GM19438 (cell line): ENCODE results near the gene FHDC1.
"Not testable (repeated sequence)": the region's sequence is repeated elsewhere in the genome, so short reads cannot be mapped to it uniquely, and the experiment has no call there.

Source experiments
- ATAC-seq: cut with Tn5 transposase; IDR thresholded peaks from one replicate; pipeline ENCODE4 v1.9.1; 2021; ENCODE audit warnings: low read depth; ENCODE audit not compliant: unreplicated experiment

The FHDC1 gene, protein sequence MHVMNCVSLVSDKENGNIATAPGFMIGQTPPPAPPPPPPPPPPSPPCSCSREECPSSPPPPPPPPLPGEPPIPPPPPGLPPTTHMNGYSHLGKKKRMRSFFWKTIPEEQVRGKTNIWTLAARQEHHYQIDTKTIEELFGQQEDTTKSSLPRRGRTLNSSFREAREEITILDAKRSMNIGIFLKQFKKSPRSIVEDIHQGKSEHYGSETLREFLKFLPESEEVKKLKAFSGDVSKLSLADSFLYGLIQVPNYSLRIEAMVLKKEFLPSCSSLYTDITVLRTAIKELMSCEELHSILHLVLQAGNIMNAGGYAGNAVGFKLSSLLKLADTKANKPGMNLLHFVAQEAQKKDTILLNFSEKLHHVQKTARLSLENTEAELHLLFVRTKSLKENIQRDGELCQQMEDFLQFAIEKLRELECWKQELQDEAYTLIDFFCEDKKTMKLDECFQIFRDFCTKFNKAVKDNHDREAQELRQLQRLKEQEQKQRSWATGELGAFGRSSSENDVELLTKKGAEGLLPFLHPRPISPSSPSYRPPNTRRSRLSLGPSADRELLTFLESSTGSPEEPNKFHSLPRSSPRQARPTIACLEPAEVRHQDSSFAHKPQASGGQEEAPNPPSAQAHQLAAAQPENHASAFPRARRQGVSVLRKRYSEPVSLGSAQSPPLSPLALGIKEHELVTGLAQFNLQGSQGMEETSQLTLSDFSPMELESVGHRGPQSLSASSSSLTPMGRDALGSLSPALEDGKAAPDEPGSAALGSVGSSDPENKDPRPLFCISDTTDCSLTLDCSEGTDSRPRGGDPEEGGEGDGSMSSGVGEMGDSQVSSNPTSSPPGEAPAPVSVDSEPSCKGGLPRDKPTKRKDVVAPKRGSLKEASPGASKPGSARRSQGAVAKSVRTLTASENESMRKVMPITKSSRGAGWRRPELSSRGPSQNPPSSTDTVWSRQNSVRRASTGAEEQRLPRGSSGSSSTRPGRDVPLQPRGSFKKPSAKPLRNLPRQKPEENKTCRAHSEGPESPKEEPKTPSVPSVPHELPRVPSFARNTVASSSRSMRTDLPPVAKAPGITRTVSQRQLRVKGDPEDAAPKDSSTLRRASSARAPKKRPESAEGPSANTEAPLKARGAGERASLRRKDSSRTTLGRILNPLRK

DNA sequence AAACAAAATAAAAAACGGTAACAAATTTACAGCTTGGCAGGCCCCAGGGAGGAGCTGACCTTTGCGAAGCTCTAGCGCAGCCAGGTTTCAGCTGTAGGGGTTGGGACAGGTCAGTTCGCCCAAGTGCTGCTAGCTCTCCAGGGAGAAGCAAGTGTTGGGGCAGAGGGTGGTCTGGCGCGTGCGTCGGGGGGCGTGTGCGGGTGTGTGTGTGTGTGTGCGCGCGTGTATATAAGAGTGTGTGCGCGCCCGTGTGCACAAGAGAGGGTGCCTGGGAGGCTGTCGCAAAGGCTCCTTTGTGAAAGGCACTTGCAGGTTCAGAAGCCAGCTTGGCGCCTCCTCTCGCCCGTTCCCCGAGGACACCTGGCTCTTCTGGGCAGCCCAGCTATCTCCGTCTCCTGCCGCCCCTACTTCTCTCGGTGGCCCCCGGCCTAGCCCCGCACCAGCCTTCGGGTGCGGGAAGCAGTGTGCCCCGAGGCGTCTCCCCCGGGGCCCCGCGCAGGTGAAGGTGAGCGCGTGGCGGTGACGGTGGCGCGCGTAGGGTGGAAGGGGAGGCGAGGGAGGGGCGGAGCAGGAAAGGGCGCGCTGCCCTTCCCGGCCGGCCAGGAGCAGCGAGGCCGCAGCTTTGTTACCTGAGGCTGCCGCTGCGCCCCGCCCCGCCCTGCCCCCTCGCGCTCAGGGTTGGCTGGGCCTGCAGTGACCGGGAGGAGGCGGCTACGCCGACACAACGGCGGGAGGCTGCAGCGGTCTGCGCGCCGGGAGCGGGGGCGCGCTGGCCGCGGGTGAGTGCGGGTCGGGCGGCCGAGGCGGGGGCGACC is at the start of gene FHDC1:
Gene FHDC1, plus strand, starts transcription at position 693 of the 815 bp plus-strand sequence. CDS start 6,735 bp downstream, outside the sequence.
- no peak for ATAC-seq

DNA sequence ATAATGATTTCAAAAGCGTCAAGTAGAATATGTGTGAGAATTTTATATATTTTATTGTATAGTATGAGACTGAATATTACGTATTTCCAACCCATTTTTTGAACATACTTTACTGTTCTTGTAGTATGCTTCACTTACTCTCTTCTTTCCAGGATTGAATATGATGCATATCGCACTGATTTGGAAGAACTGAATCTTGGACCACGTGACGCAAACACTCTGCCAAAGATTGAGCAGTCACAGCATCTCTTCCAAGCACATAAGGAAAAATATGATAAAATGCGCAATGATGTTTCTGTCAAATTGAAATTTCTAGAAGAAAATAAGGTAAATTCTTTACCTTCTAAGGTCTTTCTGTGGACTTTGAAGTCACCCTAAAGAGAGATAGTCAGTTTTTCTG is 48.1 kb upstream of the FHDC1 start:
- ATAC-seq = no peak

DNA sequence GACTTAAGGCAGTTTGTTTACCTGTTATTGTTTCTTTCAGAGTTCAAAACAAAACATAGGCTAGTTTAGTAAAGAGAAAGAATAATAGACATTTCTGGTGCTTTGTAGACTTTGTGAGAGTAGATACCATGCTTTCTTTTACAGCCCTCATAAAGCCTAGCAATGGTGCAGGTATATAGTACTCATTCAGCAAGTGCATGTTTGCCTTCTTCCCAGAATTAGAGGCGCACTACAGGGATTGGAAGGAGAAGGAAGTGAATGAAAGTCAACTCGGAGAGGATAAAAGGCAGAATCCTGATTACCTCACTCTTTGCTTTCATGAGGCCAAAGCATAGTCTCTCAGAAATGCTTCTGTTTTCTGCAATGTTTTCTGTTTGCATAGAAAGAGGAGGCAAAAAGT is 43.1 kb upstream of the FHDC1 start:
- no peak for ATAC-seq

DNA sequence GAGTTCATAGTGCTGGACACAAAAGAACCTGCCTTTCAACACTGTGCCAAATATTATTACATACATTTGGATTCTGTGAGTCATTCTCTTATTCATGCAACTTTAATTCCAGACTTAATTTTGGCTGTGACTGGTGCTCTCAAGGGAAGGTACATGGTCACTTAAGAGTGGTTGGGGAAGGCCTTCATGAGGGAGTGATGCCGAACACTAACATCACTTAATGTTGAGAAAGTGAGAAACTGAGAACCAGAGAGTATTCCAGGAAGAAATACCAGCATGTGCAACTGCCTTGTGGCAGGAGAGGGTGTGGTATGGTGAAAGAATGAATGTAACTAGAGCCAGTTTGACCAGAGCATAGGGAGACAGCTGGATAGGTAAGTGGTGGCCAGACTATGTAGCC is 41.5 kb upstream of the FHDC1 start:
- ATAC-seq = no peak

DNA sequence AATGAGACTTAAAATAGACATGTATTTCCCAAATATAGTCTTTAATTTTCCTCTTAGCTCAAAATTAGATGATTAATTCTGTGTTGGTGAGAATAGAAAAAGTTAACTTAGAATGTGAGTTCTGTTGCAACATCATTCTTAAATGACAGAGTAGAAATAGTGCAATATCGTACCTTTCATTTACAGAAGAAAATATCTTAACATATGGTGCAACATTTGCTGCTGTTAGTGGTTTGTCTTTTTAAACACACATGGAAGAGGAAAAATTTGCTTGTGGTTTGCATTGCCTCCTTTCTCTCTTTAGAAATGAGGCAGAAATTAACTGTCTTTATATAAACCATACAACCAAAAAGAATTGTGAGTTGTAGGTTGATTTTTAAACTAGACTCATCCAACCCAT is 39.3 kb upstream of the FHDC1 start:
- ATAC-seq = no peak

DNA sequence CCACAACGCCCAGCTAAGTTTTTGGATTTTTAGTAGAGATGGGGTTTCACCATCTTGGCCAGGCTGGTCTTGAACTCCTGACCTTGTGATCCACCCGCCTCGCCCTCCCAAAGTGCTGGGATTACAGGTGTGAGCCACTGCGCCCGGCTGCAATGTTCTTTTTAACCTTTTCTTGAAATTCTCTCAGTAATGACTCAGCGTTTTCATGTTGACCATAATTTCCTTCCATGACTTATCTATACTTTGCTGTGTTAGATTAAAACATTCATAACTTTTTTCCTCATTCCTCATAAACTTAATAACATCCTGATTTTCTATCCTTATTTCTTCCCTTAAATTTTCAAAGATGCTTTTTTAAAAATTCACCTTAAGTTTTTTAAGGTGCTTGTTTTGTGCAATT is 38.0 kb upstream of the FHDC1 start:
- not testable (repeated sequence) for ATAC-seq

DNA sequence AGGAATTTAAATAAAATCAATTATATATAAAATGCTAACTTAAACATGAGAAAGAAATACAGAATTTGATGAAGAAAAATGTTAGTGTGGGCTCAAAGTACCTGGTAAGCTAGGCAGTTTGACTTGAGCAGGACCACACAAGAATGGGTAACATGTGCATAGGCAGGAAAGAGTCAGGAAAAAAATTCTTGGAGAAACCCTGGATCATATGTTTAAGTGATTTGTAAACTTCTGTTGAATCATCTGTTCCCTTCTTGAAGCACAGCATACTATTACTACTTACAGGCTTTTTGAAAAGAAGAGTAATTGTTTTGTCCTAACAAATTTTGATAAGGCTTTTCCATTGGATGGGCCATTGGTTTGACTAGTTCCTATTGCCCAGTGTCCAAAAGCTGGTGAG is 37.5 kb upstream of the FHDC1 start:
- no peak for ATAC-seq

DNA sequence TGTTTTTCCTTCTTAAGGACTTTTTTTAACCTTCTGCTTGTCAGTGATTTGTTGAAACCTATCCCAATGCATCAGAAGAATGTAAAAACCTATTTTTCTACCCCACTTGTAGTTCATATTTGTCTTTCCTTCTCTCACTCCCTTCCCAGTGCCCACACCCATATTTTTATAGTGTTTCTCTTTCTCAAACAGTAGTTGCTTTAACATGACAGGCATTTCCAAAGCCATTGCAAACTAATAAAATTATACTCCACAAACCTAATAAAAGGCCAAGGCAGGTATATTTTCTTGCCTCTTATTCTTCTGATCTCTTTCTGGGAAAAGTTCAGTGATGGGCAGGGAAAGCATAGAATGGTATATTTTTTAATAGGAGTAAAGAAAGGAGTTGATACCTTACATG is 35.7 kb upstream of the FHDC1 start:
- no peak for ATAC-seq

DNA sequence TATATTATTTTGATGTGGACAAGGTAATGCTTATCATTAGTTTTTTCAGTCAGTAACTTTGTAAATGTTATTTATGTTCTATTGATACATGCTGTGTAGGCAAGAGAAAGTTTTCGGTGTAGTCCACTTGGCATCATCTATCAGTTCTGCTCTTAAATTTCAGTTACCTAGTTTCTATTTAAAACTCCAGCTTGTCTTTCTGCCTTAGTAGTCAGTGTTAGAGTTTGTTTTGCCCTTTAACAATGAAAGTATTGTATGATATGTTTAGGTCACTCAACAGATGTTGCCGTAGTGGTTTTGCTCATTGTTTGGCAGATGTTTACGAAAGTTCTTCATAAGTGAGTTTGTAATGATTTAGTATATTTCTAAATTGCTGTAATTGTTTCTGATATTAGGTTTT is 34.9 kb upstream of the FHDC1 start:
- ATAC-seq = no peak

DNA sequence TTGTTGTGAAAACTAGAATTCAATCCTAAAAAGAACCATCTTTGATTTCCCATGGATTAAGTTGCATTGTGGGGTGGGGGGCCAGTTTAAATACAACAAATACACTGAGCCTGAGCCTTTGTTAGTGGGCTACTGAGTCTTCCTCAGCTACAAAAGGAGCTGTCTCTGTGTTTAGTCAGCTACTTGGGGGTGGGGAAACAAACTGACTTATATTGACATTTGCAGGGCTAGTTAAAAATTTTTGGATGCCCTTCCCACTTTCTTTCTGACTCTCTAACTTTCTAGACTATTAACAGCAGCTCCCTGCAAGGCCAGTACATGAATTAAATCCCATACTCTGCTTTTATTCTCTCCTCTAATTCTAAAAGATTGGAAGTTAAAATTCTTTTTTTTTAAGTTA is 32.5 kb upstream of the FHDC1 start:
- ATAC-seq = no peak

DNA sequence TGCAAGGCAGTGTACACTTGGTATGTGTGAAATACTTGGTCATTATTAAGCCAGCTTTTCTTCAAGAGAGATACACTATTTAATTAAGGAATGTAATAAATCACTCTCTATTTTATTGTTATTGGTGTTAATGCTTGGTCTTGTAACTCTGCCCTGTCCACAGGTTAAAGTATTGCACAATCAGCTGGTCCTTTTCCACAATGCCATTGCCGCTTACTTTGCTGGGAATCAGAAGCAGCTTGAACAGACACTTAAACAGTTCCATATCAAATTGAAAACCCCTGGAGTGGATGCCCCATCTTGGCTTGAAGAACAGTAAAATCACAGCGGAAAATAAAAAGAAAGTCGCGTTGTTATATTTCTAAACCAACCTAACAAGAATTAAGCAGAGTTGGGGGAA is 26.2 kb upstream of the FHDC1 start:
- no peak for ATAC-seq

DNA sequence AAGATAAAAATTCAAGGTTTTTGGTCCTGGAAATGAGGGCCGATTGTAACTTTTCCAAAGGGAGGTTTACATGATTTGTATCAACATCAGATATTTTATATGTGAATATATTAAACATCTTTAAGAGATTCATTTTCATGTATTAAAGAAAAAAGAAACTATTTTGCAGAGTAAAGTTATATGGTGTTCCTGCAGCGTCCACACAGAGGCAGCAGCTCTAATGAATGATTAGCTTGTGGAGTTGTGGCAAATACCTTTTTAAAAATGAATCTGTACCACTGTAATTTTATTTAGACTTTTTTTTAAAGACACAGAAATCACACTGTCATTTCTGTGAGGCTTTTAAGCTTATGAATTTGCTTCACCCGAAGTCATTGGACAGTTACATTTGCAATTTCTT is 25.6 kb upstream of the FHDC1 start:
- ATAC-seq = no peak

DNA sequence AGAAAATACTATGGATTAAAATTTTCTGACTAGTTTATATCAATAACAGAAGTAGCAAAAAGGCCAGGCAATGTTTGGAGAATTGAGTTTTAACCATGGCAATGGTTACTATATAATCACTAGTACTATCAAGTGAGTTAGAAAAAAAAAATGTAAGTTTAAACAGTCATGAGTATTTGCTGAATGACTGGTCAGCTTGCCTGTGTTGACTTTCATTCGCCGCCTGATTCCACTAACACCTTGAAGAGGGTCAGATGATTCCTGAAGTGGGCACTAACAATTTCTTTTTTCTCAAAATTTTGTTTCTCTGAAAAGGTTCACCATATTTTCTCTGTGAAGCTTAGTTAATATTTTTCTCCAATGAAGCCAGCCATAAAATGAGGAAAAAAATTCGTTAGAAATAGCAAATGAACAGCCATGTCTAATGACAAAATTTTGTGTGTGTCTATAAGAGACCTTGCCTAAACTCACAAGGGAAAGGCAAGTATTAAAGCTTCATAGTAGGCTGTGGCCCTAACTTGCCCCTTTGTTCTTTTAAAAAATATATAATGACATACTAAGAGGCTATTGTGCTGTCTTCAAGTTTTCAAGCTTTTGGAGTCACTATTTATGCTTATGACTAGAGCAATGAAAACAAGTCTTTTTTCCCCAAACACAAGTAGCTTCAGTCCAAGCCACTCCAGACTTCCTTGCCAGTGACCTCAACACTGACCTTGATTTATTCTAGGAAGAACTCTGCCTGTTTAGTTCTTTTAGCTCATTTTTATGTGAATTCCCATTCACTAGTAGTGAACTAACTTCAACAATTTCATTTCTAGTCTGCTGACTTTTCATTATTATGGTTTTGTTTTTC is 18.4 kb upstream of the FHDC1 start:
- no peak for ATAC-seq

DNA sequence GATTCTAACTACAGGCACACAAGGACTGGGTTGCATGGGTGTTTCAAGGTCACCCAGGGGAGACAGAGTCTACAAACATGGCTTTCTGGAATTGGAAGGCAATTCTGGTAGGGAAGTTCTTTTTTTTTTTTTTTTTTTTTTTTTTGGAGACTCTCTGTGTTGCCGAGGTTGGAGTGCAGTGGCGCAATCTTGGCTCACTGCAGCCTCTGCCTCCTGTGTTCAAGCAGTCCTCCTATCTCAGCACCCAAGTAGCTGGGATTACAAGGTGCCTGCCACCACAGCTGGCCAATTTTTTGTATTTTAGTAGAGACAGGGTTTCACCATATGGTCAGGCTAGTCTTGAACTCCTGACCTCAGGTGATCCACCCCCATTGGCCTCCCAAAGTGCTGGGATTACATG is 16.3 kb upstream of the FHDC1 start:
- no peak for ATAC-seq

DNA sequence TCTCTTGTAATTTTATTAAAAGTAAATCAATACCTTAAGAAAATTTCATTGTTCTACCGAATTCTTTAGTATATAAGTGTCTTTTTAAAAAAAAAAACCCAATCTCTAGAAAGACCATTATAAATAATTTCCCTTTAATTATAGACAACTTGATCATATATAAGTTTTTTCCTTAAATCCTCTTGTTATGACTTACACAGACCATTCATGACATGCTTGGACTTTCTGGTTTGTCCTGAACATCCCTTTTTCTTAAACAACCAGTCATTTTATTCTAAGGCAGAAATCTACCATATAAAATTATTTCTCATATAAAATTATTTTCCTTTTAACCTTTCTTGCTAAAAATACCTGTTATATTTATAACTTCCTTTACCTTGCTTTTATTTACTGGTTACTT is 15.4 kb upstream of the FHDC1 start:
- ATAC-seq = no peak

DNA sequence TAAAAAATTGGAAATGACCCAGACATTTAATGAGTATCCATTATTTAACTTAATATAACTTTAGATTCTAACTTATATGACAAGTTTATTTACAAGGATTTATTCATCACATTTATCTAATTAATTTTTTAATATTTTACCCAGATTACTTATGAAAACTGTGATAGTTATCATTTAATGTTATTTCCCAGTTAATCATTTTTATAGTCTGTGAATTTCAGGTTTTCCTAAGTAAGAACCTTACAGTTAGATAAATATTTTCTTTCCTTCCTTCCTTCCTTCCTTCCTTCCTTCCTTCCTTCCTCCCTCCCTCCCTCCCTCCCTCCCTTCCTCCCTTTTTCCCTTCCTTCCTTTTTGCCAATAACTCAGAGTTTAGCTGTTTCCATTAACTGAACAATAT is 14.8 kb upstream of the FHDC1 start:
- ATAC-seq = no peak

DNA sequence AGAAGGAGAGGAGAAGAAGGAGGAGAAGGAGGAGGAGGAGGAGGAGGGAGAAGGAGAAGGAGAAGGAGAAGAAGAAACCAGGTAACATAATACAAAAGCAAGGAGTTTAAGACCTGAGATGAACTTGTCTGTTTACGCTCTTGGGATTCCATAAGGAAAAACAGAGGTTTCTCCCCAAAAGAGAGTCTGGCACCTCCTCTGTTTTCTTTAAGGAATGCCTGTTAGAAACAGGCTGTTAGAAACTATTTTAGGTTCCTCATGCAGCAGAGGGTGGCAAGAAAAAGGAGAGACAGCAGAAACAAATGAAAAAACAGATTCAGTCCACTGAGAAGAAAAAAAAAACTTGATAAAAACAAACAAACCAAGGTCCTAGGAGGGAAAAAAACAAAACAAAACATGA is 10.3 kb upstream of the FHDC1 start:
- ATAC-seq = no peak

DNA sequence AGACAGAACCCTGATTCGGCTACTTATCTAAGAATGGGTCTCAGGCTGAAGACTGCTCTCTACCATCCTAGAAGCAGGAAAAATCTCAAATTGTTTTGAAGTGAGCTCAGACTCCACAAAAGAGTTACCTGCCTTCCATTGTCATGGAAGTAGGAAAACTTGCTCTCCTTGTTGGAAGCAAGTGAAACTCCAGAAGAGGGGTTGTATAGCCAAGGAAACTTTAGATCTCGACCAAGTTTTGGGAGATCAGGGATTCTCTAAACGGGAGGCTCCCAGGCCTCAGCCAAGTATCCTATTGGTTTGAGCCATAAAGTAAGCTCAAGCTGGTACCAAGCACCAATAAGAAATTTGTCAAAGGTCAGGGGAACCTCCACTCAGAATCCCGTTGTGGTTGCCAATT is 9.2 kb upstream of the FHDC1 start:
- ATAC-seq = no peak

DNA sequence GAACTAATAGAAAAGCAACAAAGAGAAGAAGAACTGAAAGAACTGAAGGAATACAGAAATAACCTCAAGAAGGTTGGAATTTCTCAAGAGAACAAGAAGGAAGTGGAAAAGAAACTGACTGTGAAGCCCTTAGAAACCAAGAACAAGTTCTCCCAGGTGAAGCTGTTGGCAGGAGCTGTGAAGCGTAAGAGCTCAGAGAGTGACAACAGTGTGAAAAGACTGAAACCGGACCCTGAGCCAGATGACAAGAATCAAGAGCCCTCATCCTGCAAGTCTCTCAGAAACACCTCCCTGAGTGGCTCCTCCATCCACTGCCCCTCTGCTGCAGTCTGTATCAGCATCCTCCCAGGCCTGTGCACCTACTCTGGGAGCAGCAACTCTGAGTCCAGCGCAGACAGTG is 8.4 kb upstream of the FHDC1 start:
- no peak for ATAC-seq

DNA sequence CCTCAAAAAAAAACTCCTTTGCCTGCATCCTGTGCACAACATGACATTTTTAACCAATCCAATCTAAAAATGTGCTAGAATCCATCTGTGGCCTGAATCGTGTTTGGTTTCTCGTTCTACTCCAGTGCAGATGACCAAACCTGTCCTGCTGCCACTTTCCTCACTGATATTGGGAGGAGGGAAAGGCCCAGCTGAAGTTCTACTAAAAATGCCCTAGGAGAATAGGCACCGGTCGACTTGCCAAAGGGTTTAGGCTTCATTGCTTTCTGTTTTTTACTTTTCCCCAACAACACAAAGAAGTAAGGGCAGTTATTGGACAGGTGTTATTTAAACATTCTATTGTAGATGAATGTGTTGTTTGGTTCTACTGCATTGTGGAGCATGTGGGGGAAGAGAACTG is 7.8 kb upstream of the FHDC1 start:
- no peak for ATAC-seq
